ENCODE data around the gene DLGAP1. TPM values are rescaled to one million over a fixed set of nuclear protein-coding genes. Genes with fewer than 3 reads are reported as not detected.

The DLGAP1 gene
- total RNA-seq, 1 experiment from 2014 or later: 23.2 TPM

GRCh38 chr18:3727274-3727673 lies 727.8 kb downstream of the DLGAP1 start:
- H3K4me2 ChIP-seq (ENCODE audit: insufficient read depth, insufficient read length, low read length): no peak overlapping the region
- H2BK120ac ChIP-seq (ENCODE audit: low read depth, low read length, poor library complexity, severe bottlenecking): no peak overlapping the region
- no peak overlapping the region for H3K9ac ChIP-seq (ENCODE audit: extremely low read depth, insufficient read length, low read length)
- H2BK15ac ChIP-seq (ENCODE audit: low read depth, low read length): no peak overlapping the region
- no peak overlapping the region for H3K27ac ChIP-seq (ENCODE audit: insufficient read length, low read depth, low read length)
- H3T11ph ChIP-seq (ENCODE audit: low read length): no peak overlapping the region
- Mint-ChIP-seq H3K27ac (peak overlapping the region in 1 of 3 experiments; percentile 9; a peak in 1 of 7 replicates), H3K36me3 (ENCODE audit: insufficient read depth in 1 of 3, low read depth in 3 of 3) (peaks cover 4 to 13% (median 4%) of the 10 kb centered on the region in 3 experiments; a peak in 6 of 7 replicates), H3K27me3 (ENCODE audit: low read depth) (no peaks in the 10 kb centered on the region), H3K4me3 (no peak overlapping the region), H3K9me3 (no peaks in the 10 kb centered on the region), H3K4me1 (peaks cover 13 to 19% of the 10 kb centered on the region in 2 experiments)
- H3K18ac ChIP-seq (ENCODE audit: insufficient read length, low read depth, low read length): no peak overlapping the region
- H3K9me3 ChIP-seq (ENCODE audit: control insufficient read depth, low read depth, low read length): no peaks in the 10 kb centered on the region
- H3K23ac ChIP-seq (ENCODE audit: insufficient read length, low read depth, low read length): no peak overlapping the region
- no peak overlapping the region for H2AK5ac ChIP-seq (ENCODE audit: insufficient read length, low read length)
- no peak overlapping the region for H2BK20ac ChIP-seq (ENCODE audit: low read depth, low read length, poor library complexity, severe bottlenecking)
- H4K91ac ChIP-seq (ENCODE audit: insufficient read length, low read depth, low read length): no peak overlapping the region
- no peak overlapping the region for H3K56ac ChIP-seq (ENCODE audit: insufficient read length, low read depth, low read length)
- H2BK12ac ChIP-seq (ENCODE audit: insufficient read length, low read depth, low read length): no peak overlapping the region
- no peak overlapping the region for H3K14ac ChIP-seq (ENCODE audit: insufficient read depth, low read length)
- no peaks in the 10 kb centered on the region for H3K79me2 ChIP-seq (ENCODE audit: insufficient read depth, low read length)
- no peaks in the 10 kb centered on the region for H4K20me1 ChIP-seq (ENCODE audit: control insufficient read depth, insufficient read depth, insufficient read length)
- no peaks in the 10 kb centered on the region for H3K27me3 ChIP-seq (ENCODE audit: insufficient read depth, low read length)
- H3K79me1 ChIP-seq (ENCODE audit: insufficient read depth, low read depth, low read length, poor library complexity, severe bottlenecking): no peaks in the 10 kb centered on the region
- no peak overlapping the region for H2AFZ ChIP-seq (ENCODE audit: low read length)
- DNase-seq: no peak
- TF ChIP-seq CTCF (conservative IDR thresholded peaks at IDR 0.05): no peak
- H3K4me1 ChIP-seq (ENCODE audit: insufficient read depth, low read length): no peaks in the 10 kb centered on the region; the same call in 1 of the 2 replicates
- WGBS (ENCODE audit: extremely low coverage, insufficient read length, low lambda C conversion rate): no CpG with 5 or more reads among the region's 7 CpGs
- H4K8ac ChIP-seq (replicated peaks; ENCODE audit: insufficient read length, low read depth, low read length): no peak overlapping the region
- no peak overlapping the region for H2BK5ac ChIP-seq (ENCODE audit: insufficient read length, low read length)
- H4K5ac ChIP-seq (ENCODE audit: insufficient read length, low read depth, low read length): no peak overlapping the region
- no peak overlapping the region for H3K4ac ChIP-seq (ENCODE audit: low read depth, low read length)
- no peaks in the 10 kb centered on the region for H3K23me2 ChIP-seq (ENCODE audit: insufficient read length, low read depth, low read length, poor library complexity, severe bottlenecking)
